GM23338 (cell line): ENCODE data around the gene OR10Z1. TPM values are rescaled to one million over a fixed set of nuclear protein-coding genes. Genes with fewer than 3 reads are reported as not detected.

Experiments used
- ATAC-seq: fragments of 200-7000 bp; cut with Tn5 transposase; 3 replicates; pipeline ENCODE4 v1.9.1; 2020
- DNase-seq: peaks from one replicate; pipeline ENCODE4 v3.0.0-alpha.2; 2015; ENCODE audit warnings: low spot score
- H2AFZ ChIP-seq: fragments of 200-600 bp; sonication (generic); 2 replicates; pipeline ENCODE4 v1.8.0; 2016; ENCODE audit warnings: antibody characterized with exemption, mild to moderate bottlenecking, moderate library complexity
- H3F3A ChIP-seq: fragments of 200-600 bp; sonication (generic); replicated peaks from 2 replicates; pipeline ENCODE4 v1.8.0; 2017; ENCODE audit warnings: antibody characterized with exemption, mixed run types, low read depth
- H3K27ac ChIP-seq: fragments of 200-600 bp; sonication (generic); 2 replicates; pipeline ENCODE4 v1.6.1; 2016; ENCODE audit warnings: low read depth
- H3K27me3 ChIP-seq: fragments of 200-600 bp; sonication (generic); 2 replicates; pipeline ENCODE4 v1.8.0; 2016; ENCODE audit warnings: mild to moderate bottlenecking, mixed run types, moderate library complexity; ENCODE audit not compliant: insufficient read depth
- H3K36me3 ChIP-seq: fragments of 200-600 bp; sonication (generic); 2 replicates; pipeline ENCODE4 v1.8.0; 2016; ENCODE audit warnings: mild to moderate bottlenecking; ENCODE audit not compliant: insufficient read depth
- H3K4me1 ChIP-seq: fragments of 200-600 bp; sonication (generic); 2 replicates; pipeline ENCODE4 v1.8.0; 2016; ENCODE audit warnings: mild to moderate bottlenecking, moderate library complexity; ENCODE audit not compliant: insufficient read depth
- H3K4me2 ChIP-seq: fragments of 200-600 bp; sonication (generic); 2 replicates; pipeline ENCODE4 v1.7.1; 2017; ENCODE audit warnings: mixed run types
- H3K4me3 ChIP-seq: fragments of 200-600 bp; sonication (generic); 2 replicates; pipeline ENCODE4 v1.6.1; 2016; ENCODE audit warnings: mixed run types
- H3K79me2 ChIP-seq: fragments of 200-600 bp; sonication (generic); replicated peaks from 2 replicates; pipeline ENCODE4 v1.8.0; 2017; ENCODE audit warnings: mild to moderate bottlenecking; ENCODE audit not compliant: insufficient read depth
- H3K9me2 ChIP-seq: fragments of 200-600 bp; sonication (generic); 2 replicates; pipeline ENCODE4 v1.8.0; 2017; ENCODE audit not compliant: insufficient read depth
- H4K20me1 ChIP-seq: fragments of 200-600 bp; sonication (generic); replicated peaks from 2 replicates; pipeline ENCODE4 v1.8.0; 2017; ENCODE audit warnings: mild to moderate bottlenecking; ENCODE audit not compliant: insufficient read depth
- H3K27ac Mint-ChIP-seq: 2 replicates; pipeline ENCODE4 v1.8.0; 2020; ENCODE audit warnings: inconsistent platforms, mild to moderate bottlenecking, moderate library complexity, mixed read lengths
- H3K27me3 Mint-ChIP-seq: 3 replicates; pipeline ENCODE4 v1.8.0; 2022; ENCODE audit warnings: low read depth, mild to moderate bottlenecking, moderate library complexity, mixed read lengths, inconsistent platforms; ENCODE audit not compliant: insufficient read depth, poor library complexity
- H3K36me3 Mint-ChIP-seq: 3 replicates; pipeline ENCODE4 v1.8.0; 2021; ENCODE audit warnings: low read depth, mild to moderate bottlenecking, inconsistent platforms, moderate library complexity, mixed read lengths
- H3K4me1 Mint-ChIP-seq: 3 replicates; pipeline ENCODE4 v1.8.0; 2020; ENCODE audit warnings: mild to moderate bottlenecking, inconsistent platforms, mixed read lengths
- H3K4me3 Mint-ChIP-seq: 3 replicates; pipeline ENCODE4 v1.8.0; 2021; ENCODE audit warnings: moderate library complexity, mild to moderate bottlenecking, inconsistent platforms, mixed read lengths
- H3K9me3 Mint-ChIP-seq: 3 replicates; pipeline ENCODE4 v1.8.0; 2020; ENCODE audit warnings: moderate library complexity, mild to moderate bottlenecking, inconsistent platforms, mixed read lengths
- CREB1 ChIP-seq: fragments of 250-450 bp; sonication (Bioruptor Pico); IDR thresholded peaks from 2 replicates; pipeline ENCODE4 v1.5.0; 2020; ENCODE audit warnings: low read depth, mild to moderate bottlenecking, moderate library complexity
- EZH2 ChIP-seq: fragments of 200-600 bp; sonication (generic); IDR thresholded peaks from one replicate; pipeline ENCODE4 v1.8.0; 2017; ENCODE audit warnings: antibody characterized with exemption, mild to moderate bottlenecking, low read depth; ENCODE audit not compliant: unreplicated experiment
- JUNB ChIP-seq: IDR thresholded peaks from one replicate; pipeline ENCODE4 v1.6.1; 2016; ENCODE audit warnings: antibody characterized with exemption; ENCODE audit not compliant: unreplicated experiment
- POLR2AphosphoS5 ChIP-seq: IDR thresholded peaks from 2 replicates; pipeline ENCODE4 v1.6.1; 2016; ENCODE audit warnings: antibody characterized with exemption, low read depth
- STAT1 ChIP-seq: IDR thresholded peaks from one replicate; pipeline ENCODE4 v1.6.1; 2016; ENCODE audit warnings: antibody characterized with exemption; ENCODE audit not compliant: unreplicated experiment
- ZNF331 ChIP-seq: fragments of 250-450 bp; sonication (Bioruptor Pico); IDR thresholded peaks from 2 replicates; pipeline ENCODE4 v1.5.0; 2020; ENCODE audit warnings: low read depth, mild to moderate bottlenecking, moderate library complexity
- ZNF462 ChIP-seq: fragments of 250-450 bp; sonication (Bioruptor Pico); IDR thresholded peaks from 2 replicates; pipeline ENCODE4 v1.5.0; 2020; ENCODE audit warnings: mild to moderate bottlenecking, moderate library complexity
- polyA plus RNA-seq: library from polyadenylated mRNA; unstranded; fragments of >200 nt; fragmentation: Nextera tagmentation; extraction: Ambion mirVana; gene quantifications from 2 replicates; pipeline ENCODE4 v1.2.1, GENCODE V29; 2016
- total RNA-seq: library from RNA; depleted of rRNA; stranded (reverse); fragments of >200 nt; shearing (Covaris generic); gene quantifications from 2 replicates; pipeline ENCODE4 v1.2.3, GENCODE V29; 2014

The OR10Z1 gene
- total and polyA plus RNA-seq, 2 experiments from 2014 or later, result not detected

GRCh38 chr1:158607296-158607695 is 2.2 kb downstream of the OR10Z1 start:
- Histone ChIP-seq H3K79me2 (no peaks in the 10 kb centered on the region), H3K36me3 (no peaks in the 10 kb centered on the region), H3K27me3 (no peaks in the 10 kb centered on the region), H3K9me2 (peaks cover 7% of the 10 kb centered on the region; the same call in 1 of the 2 replicates), H2AFZ (peak overlapping the region; percentile 83), H3K4me3 (no peak overlapping the region), H3K4me2 (no peak overlapping the region; the same call in 1 of the 2 replicates), H4K20me1 (no peaks in the 10 kb centered on the region), H3F3A (no peaks in the 10 kb centered on the region), H3K27ac (no peak overlapping the region), H3K4me1 (peaks cover 7% of the 10 kb centered on the region)
- no peak overlapping the region for H3K27ac Mint-ChIP-seq
- peak; percentile 44 for DNase-seq
- H3K36me3 Mint-ChIP-seq, result no peaks in the 10 kb centered on the region
- TF ChIP-seq CREB1 (CRISPR knock-in tag) (no peak), ZNF462 (CRISPR knock-in tag) (peak; percentile 65; the same call in 1 of the 2 replicates)
- peak; percentile 83 for ATAC-seq
- H3K4me1 Mint-ChIP-seq, result peaks cover 5% of the 10 kb centered on the region; the same call in 2 of the 3 replicates
- H3K27me3 Mint-ChIP-seq, result peaks cover 2% of the 10 kb centered on the region
- H3K4me3 Mint-ChIP-seq, result no peak overlapping the region
- no peaks in the 10 kb centered on the region for H3K9me3 Mint-ChIP-seq

- no peaks in the 10 kb centered on the region for H3K36me3 ChIP-seq
- H3K9me3 Mint-ChIP-seq, result no peaks in the 10 kb centered on the region
- H3K9me2 ChIP-seq, result peaks cover 3% of the 10 kb centered on the region; the same call in 1 of the 2 replicates
- H3K27me3 ChIP-seq, result no peaks in the 10 kb centered on the region
- H3K27me3 Mint-ChIP-seq, result peaks cover 2% of the 10 kb centered on the region
- no peak overlapping the region for H2AFZ ChIP-seq
- H4K20me1 ChIP-seq, result no peaks in the 10 kb centered on the region
- no peaks in the 10 kb centered on the region for H3K79me2 ChIP-seq
- H3K4me2 ChIP-seq, result no peak overlapping the region
- DNase-seq (no peak), ATAC-seq (no peak)
- H3K4me1 Mint-ChIP-seq, result peaks cover 5% of the 10 kb centered on the region; the same call in 2 of the 3 replicates
- no peak overlapping the region for H3K27ac Mint-ChIP-seq
- no peak overlapping the region for H3K27ac ChIP-seq
- no peaks in the 10 kb centered on the region for H3K36me3 Mint-ChIP-seq
- peaks cover 7% of the 10 kb centered on the region for H3K4me1 ChIP-seq
- H3F3A ChIP-seq, result no peaks in the 10 kb centered on the region
- no peak overlapping the region for H3K4me3 Mint-ChIP-seq
- H3K4me3 ChIP-seq, result no peak overlapping the region
- TF ChIP-seq ZNF331 (CRISPR knock-in tag), result no peak
- TF ChIP-seq JUNB, result no peak
- TF ChIP-seq EZH2, result no peak
- no peak for TF ChIP-seq POLR2AphosphoS5
- TF ChIP-seq ZNF462 (CRISPR knock-in tag), result no peak
- no peak for TF ChIP-seq STAT1
Measured at GRCh38 chr1:158611916-158612315, 6.8 kb downstream of the OR10Z1 start.
